ENCODE measurements around the gene GRID2. TPM values are rescaled to one million over a fixed set of nuclear protein-coding genes. Genes with fewer than 3 reads are reported as not detected.

Gene GRID2
- total and polyA plus RNA-seq, 9 of the 15 experiments (the other 6 are each of a cell fraction or from before 2014, with no cell fraction given) = 0.04 TPM; not detected in 7

- no peaks in the 10 kb centered on the region for H4K20me1 ChIP-seq (replicated peaks; ENCODE audit: control insufficient read depth, insufficient read depth, low read length)
- no TSS peak for BruUV-seq (replicated peaks)
- no peaks in the 10 kb centered on the region for H3K27me3 ChIP-seq (ENCODE audit: control insufficient read depth in 2 of 2, insufficient read depth in 2 of 2, low read length in 2 of 2)
- H3K4me1 ChIP-seq (replicated peaks in 1 of 2; ENCODE audit: control insufficient read depth in 2 of 2, insufficient read depth in 2 of 2, low read length in 2 of 2) = no peaks in the 10 kb centered on the region
- H3K9me1 ChIP-seq (ENCODE audit: control insufficient read depth, insufficient read depth, low read length) = no peaks in the 10 kb centered on the region
- in situ Hi-C loops (cut with MboI) (no loop called here), intact Hi-C loops (cut with micrococcal nuclease) (no loop called here)
- H2AFZ ChIP-seq (ENCODE audit: low read depth, low read length) = no peak overlapping the region
- no peak overlapping the region for H3K27ac ChIP-seq (ENCODE audit: extremely low read depth, low read depth, low read length)
- no peaks in the 10 kb centered on the region for H3K9me3 ChIP-seq (replicated peaks; ENCODE audit: control insufficient read depth, insufficient read depth, low read depth, low read length)
- FAIRE-seq = no peak
- no peak overlapping the region for H3K9ac ChIP-seq (ENCODE audit: insufficient read depth in 1 of 2, low read depth in 2 of 2, low read length in 2 of 2)
- WGBS (ENCODE audit: insufficient coverage, low coverage, missing lambda C conversion rate) = 2% methylated on average over 4 of the region's 4 CpGs
- no peak overlapping the region for H3K4me3 ChIP-seq
- DNase-seq (ENCODE audit: extremely low read depth in 1 of 4, low spot score in 3 of 4) = no peak
- POLR2A ChIA-PET = no interaction called here
- no peaks in the 10 kb centered on the region for H3K79me2 ChIP-seq (ENCODE audit: control insufficient read depth, insufficient read depth, low read length)
- no peak for ATAC-seq
- CTCF ChIA-PET (ENCODE audit: low intra/inter-chr PET ratio) = no interaction called here
- H3K36me3 ChIP-seq (ENCODE audit: control insufficient read depth, insufficient read depth, low read length) = no peaks in the 10 kb centered on the region
- no peak overlapping the region for H3K4me2 ChIP-seq (ENCODE audit: insufficient read depth, low read length)
- TF ChIP-seq PHF20 (IDR thresholded peaks at IDR 0.05; ENCODE audit: partially characterized antibody) = no peak
- no peak for TF ChIP-seq AFF1 (IDR thresholded peaks at IDR 0.05; ENCODE audit: low read depth in 1 of 2, partially characterized antibody in 2 of 2)
- TF ChIP-seq HDAC8 (tag; IDR thresholded peaks at IDR 0.05) = no peak
- TF ChIP-seq E2F5 (CRISPR knock-in tag; IDR thresholded peaks at IDR 0.05) = no peak
- no peak for TF ChIP-seq PHF21A (IDR thresholded peaks at IDR 0.05; ENCODE audit: borderline replicate concordance, low read depth)
- no peak for TF ChIP-seq ZNF398 (CRISPR knock-in tag; IDR thresholded peaks at IDR 0.05)
- TF ChIP-seq SUPT5H (IDR thresholded peaks at IDR 0.05) = no peak
- no peak for TF ChIP-seq PPARD (CRISPR knock-in tag; IDR thresholded peaks at IDR 0.05)
- no peak for TF ChIP-seq SAP30 (IDR thresholded peaks at IDR 0.05; ENCODE audit: borderline replicate concordance, insufficient read depth, low read depth, low read length, poor library complexity, severe bottlenecking)
- TF ChIP-seq BRD4 (IDR thresholded peaks at IDR 0.05) = no peak
- TF ChIP-seq CLOCK (CRISPR knock-in tag; IDR thresholded peaks at IDR 0.05; ENCODE audit: borderline replicate concordance) = no peak
Observed at GRCh38 chr4:93187466-93187865, 883.7 kb downstream of the GRID2 start.
